Central memory CD4-positive, alpha-beta T cell (primary cell): ENCODE results near the gene PIF1.
A peak's percentile ranks its signal among the peaks of the same experiment; 100 is the strongest.
"Not testable (repeated sequence)": the region's sequence is repeated elsewhere in the genome, so short reads cannot be mapped to it uniquely, and the experiment has no call there.

Experiments
- DNase-seq: peaks from one replicate; pipeline ENCODE4 v3.0.0; 2022

The PIF1 gene

DNA sequence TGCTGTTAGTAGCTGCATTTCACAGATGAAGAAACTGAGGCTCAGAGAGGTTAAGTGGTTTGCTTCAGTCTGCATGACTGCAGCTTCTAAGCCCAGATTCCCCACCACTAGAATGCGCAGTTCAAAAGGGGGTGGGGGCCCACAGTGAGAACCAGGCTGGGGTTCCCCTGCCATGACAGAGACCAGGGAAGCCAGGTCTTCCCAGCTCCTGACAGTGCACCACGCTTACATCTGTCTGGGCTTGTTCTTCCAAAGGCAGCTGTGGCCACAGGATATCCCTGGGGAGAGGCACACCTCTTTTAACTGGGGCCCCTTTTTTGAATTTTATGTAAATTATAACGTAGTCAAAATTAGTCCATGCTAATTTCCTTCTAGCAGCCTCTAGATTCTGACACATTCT lies 21.6 kb upstream of the PIF1 start:
- DNase-seq, result no peak

DNA sequence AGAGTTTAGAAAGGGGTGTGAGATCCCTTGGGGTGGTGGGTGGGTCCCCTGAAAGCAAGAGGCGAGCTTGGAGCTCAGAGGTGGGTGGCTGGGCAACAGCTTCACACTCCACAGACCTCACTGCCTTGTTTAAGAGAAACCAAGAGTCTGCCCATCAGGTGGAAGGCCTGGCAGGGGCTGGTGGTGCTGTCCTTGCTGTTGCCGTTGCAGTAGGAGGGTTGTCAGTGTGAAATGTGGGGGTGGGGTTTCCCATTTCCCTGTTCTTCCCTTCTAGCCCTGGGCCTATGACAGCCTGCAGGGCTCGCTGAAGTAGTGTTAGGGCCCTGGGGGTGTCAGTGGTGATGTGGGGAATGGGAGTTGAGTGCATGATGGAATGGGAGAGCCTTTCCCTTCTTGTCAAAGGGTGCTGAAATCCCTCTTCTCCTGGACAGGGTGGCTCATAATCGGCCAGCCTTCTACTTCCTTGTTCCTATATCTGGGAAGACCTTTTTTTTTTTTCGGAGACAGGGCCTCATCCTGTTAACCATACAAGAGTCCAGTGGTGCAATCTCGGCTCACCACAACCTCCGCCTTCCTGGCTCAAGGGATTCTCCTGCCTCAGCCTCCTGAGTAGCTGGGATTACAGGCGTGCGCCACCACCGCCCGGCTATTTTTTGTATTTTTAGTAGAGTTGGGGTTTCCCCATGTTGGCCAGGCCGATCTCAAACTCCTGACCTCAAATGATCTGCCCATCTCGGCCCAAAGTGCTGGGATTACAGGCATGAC lies 20.6 kb upstream of the PIF1 start:
- DNase-seq, result no peak

GRCh38 chr15:64845183-64845611 lies 19.8 kb upstream of the PIF1 start:
- DNase-seq, result no peak

- DNase-seq, result peak; percentile 18
These were observed 19.2 kb upstream of the PIF1 start for GRCh38 chr15:64844576-64845145.

GRCh38 chr15:64843991-64844390 lies 18.5 kb upstream of the PIF1 start:
- DNase-seq, result no peak

GRCh38 chr15:64842986-64843561 lies 17.6 kb upstream of the PIF1 start:
- no peak for DNase-seq

DNA sequence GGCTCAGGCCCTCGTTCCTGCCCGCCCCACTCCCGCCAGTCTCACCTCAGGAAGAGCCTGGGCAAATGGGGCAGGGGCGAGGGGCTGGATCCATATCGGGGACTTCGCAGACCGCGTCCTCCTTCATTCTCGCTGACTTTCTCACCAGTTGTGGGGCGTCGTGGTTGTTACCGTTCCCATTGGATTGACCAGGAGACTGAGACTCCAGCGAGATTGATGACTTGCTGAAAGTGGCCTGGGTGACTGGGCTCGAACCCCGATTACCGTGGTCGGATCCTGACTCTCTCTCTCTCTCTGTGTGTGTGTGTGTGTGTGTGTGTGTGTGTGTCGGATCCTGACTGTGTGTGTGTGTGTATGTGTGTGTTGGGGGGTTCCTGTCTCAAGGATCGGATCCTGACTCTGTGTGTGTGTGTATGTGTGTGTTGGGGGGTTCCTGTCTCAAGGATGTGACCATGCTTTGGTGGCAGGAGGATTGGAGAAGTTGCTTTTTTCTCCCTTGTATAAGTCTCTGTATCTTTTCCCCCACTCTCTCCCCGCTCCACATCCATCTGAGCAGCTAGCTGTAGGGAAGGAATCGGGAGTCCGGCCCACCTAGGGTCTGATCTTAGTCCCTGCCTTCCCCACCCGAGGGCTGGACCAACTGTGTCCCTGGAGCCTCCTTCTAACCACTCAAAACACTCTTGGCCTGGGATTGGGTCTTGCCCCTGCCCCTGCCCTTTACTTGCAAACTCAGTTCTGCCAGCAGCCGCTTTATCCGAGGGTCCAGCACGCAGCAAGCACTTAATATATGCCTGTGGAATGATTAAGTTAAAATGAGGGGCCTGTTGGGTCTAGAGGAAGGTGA lies 16.9 kb upstream of the PIF1 start:
- DNase-seq, result no peak

DNA sequence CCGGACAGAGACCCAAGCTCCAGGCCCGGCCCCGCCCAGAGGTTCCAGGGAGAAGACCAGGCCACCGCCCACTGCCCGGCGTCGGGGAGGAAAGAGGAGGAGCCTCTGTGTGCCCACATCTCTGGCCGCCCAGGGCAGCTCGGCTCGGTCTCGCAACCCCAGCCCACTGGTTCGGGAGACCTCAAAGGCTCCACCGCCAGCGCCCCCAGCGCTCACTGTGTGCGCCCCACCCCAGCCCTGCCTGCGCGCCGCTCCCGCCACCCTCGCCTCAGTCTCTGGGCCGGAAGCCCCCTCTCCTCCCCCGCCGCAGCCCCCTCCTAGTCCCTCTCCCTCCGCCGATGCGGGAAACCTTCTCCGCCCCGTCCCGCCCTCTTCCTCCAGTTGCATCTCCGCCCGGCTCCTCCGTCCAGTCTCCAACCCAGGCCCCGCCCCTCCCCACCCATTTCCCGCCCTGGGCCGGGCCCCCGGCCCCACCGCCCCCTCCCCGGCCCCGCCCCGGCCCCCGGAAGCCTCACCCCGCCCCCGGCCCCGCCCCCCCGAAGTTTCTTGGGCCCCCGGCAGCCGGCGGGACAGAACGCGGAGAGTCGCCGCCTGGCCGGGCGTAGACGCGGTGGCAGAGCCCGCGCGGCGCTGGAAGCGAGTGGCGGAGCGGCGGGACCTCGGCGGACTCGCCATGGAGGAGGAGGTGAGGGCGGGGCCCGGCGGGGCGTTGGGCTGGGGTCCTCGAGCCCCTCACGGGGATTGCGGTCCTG lies 16.1 kb upstream of the PIF1 start, which contains the start of gene PLEKHO2:
Gene PLEKHO2 (plus strand): TSS at position 572 of the 752 bp plus-strand sequence. CDS start 102 bp downstream, at position 674.
- peak; percentile 84 for DNase-seq

DNA sequence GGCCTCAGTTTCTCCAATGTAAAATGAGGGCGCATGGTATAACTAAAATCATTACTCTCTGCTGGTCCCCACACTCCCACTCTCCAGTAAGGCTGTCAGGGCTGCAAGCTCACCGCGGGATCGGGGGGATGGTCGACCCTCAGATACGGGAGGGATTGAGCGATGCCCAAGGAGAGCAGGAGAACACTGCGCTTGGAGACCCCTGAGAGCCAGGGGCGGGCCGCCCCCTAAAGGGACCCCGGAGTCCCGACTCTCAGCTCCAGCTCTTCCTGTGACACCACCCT lies 15.6 kb upstream of the PIF1 start:
- DNase-seq, result no peak

DNA sequence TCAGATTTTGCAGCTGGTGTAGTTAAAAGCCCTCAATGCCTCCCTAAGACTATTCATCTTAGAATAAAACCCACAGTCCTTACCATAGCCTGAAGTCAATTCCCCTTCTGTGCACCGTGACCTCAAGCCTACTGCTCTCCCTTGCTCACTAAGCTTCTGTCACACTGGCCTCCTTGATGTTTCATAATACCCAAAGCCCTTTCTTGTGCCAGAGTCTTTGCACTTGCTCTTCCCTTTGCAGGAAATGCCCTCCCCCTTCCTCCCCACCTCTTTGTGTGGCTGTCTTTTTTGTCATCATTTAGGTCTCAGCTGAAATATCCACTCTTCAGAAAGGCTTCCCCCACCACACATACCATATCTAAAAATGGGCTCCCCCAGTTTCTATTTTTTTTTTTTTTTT lies 12.1 kb upstream of the PIF1 start:
- DNase-seq, result peak; percentile 51

DNA sequence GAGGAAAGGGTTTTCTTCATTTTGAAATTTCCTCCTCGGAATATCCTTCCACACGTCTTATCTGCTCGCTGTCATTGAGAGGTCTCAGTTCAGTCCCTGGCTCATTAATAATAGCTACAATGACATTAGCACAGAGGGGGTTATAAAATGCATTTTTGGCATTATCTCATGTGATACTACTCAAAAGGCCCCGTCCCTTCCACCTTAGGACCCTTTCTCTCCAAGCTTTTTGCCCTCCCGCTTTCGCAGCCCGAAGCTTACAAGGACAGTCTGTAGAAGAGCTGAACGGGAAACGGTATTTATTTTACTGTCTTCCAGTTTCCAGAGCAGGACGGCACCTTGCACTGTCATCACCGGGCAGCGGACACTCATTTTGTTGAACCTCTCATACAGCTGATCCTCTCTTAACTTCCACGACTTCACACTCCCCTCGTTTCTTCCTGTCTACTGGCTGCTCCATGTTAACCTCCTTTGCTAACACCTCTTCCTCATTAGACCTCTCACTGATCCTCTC lies 10.6 kb upstream of the PIF1 start:
- no peak for DNase-seq

DNA sequence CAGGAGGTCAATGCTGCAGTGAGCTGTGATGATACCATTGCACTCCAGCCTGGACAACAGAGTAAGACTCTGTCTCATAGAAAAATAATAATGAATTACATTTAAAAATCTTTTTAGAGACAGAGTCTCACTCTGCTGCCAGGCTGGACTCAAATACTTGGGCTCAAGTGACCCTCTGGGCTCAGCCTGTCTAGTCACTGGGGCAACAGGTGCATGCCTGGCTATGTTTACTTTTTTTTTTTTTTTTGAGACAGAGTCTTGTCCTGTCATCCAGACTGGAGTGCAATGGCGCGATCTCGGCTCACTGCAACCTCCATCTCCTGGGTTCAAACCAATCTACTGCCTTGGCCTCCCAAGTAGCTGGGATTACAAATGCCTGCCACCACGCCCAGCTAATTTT lies 8.2 kb upstream of the PIF1 start:
- no peak for DNase-seq

GRCh38 chr15:64828985-64829384 lies 3.5 kb upstream of the PIF1 start:
- DNase-seq, result no peak

GRCh38 chr15:64824929-64825430 lies 467 bp downstream of the PIF1 start:
- no peak for DNase-seq

- DNase-seq, result no peak
These were observed 9.0 kb downstream of the PIF1 start for GRCh38 chr15:64816452-64816851.

- not testable (repeated sequence) for DNase-seq
These were observed 10.5 kb downstream of the PIF1 start for GRCh38 chr15:64814965-64815364.

DNA sequence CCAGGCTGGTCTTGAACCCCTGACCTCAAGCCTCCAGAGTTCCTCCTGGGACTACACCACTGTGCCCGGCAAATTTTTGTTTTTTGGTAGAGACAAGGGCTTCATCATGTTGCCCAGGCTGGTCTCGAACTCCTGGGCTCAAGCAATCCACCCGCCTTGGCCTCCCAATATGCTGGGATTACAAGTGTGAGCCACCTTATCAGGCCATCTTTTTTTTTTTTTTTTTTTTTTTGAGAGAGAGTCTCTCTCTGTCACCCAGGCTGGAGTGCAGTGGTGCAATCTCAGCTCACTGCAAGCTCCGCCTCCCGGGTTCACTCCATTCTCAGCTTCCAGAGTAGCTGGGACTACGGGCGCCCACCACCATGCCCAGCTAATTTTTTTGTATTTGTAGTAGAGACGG lies 11.2 kb downstream of the PIF1 start:
- DNase-seq, result not testable (repeated sequence)

GRCh38 chr15:64813075-64813474 lies 12.4 kb downstream of the PIF1 start:
- DNase-seq, result no peak

GRCh38 chr15:64810497-64811326 lies 14.7 kb downstream of the PIF1 start:
- no peak for DNase-seq

DNA sequence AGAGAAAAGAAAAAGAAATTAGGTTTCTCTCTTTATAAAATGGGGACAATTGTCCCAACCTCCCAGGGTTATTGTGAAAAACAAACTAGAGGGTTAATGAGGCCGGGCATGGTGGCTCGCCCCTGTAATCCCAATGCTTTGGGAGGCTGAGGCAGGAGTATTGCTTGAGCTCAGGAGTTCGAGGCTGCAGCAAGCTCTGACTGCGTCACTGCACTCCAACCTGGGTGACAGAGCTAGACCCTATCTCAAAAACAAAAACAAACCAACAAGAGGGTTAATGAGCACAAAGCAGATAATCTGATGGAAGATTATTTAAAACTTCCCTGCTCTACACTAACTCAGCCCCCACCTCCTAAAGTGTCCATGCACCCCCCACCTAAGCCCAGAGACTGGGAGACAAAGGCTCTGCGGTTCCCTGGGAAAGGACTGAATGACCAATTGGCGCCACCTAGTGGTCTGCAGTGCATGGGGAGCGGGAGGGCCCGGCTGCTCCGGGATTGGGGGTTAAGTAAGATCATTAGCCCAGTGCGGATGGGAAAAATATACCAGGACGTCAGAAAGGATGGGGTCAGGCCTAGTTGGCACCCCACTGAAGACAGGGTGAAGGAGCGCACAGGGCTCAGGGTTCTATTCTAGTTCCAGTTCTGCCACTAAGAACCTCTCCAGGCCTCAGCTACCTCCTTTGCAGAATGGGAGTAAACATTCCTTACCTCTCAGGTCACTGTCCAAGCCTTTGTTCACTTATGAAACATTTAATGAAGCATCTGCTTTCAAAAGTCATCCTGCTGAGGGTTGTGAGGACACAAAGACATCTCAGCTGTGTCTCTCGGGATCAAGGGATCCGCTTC lies 15.6 kb downstream of the PIF1 start:
- DNase-seq, result peak; percentile 43
